SU-DHL-6 (cell line): Measurements from ENCODE around the gene TGM6.

Source experiments
- EZH2phosphoT487 ChIP-seq: fragments of 200-600 bp; sonication (generic), shearing (Covaris generic); conservative IDR thresholded peaks from 2 replicates; pipeline ENCODE4 v1.6.1; 2018; ENCODE audit warnings: mild to moderate bottlenecking, antibody characterized with exemption, low read length, moderate library complexity, mixed read lengths
- TF ChIP-seq, protein P1 (sequence below): fragments of 200-600 bp; sonication (generic); IDR thresholded peaks from one replicate; pipeline ENCODE4 v1.5.1; 2017; ENCODE audit warnings: antibody characterized with exemption, mild to moderate bottlenecking, low read length, moderate library complexity; ENCODE audit not compliant: insufficient read depth, poor library complexity, severe bottlenecking

- TF ChIP-seq, protein P1, sequence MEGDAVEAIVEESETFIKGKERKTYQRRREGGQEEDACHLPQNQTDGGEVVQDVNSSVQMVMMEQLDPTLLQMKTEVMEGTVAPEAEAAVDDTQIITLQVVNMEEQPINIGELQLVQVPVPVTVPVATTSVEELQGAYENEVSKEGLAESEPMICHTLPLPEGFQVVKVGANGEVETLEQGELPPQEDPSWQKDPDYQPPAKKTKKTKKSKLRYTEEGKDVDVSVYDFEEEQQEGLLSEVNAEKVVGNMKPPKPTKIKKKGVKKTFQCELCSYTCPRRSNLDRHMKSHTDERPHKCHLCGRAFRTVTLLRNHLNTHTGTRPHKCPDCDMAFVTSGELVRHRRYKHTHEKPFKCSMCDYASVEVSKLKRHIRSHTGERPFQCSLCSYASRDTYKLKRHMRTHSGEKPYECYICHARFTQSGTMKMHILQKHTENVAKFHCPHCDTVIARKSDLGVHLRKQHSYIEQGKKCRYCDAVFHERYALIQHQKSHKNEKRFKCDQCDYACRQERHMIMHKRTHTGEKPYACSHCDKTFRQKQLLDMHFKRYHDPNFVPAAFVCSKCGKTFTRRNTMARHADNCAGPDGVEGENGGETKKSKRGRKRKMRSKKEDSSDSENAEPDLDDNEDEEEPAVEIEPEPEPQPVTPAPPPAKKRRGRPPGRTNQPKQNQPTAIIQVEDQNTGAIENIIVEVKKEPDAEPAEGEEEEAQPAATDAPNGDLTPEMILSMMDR, result no peak
- TF ChIP-seq EZH2phosphoT487, result no peak
These were observed 17.0 kb downstream of the TGM6 start for GRCh38 chr20:2397595-2398145.
